ENCODE data around the gene RNF8.

GRCh38 chr6:37313723-37314486, 39.9 kb upstream of the RNF8 start:
- TF ChIP-seq CTCF (IDR thresholded peaks at IDR 0.05; ENCODE audit: low read depth, low read length) (no peak), EZH2phosphoT487 (IDR thresholded peaks at IDR 0.05; ENCODE audit: low read depth) (no peak)

All from OCI-LY3 (cell line).